Chondrocyte (in vitro differentiated cells): ENCODE measurements around the gene LRRC63. TPM values are rescaled to one million over a fixed set of nuclear protein-coding genes. Genes with fewer than 3 reads are reported as not detected.

Experiments used
- DNase-seq: peaks from one replicate; pipeline ENCODE4 v3.0.0; 2021; ENCODE audit warnings: mixed read lengths, low spot score
- H3K27ac Mint-ChIP-seq: one replicate; pipeline ENCODE4 v1.8.0; 2021; ENCODE audit warnings: mild to moderate bottlenecking, moderate library complexity, mixed read lengths; ENCODE audit not compliant: unreplicated experiment
- H3K27me3 Mint-ChIP-seq: 2 replicates; pipeline ENCODE4 v1.8.0; 2021; ENCODE audit warnings: low read depth, mixed read lengths
- H3K36me3 Mint-ChIP-seq: 2 replicates; pipeline ENCODE4 v1.8.0; 2021; ENCODE audit warnings: low read depth, mixed read lengths
- H3K4me1 Mint-ChIP-seq: 2 replicates; pipeline ENCODE4 v1.8.0; 2021; ENCODE audit warnings: low read depth, mild to moderate bottlenecking, mixed read lengths
- H3K4me3 Mint-ChIP-seq: one replicate; pipeline ENCODE4 v1.8.0; 2021; ENCODE audit warnings: mild to moderate bottlenecking, moderate library complexity, mixed read lengths; ENCODE audit not compliant: unreplicated experiment
- H3K9me3 Mint-ChIP-seq: 2 replicates; pipeline ENCODE4 v1.8.0; 2021; ENCODE audit warnings: low read depth, mixed read lengths
- total RNA-seq: library from RNA; stranded (reverse); gene quantifications from 3 replicates; pipeline ENCODE4 v1.2.1, GENCODE V29; 2021
- TF ChIP-seq, protein P1 (sequence below): fragments of 200-600 bp; sonication (generic); IDR thresholded peaks from 2 replicates; pipeline ENCODE4 v1.5.0; 2021; ENCODE audit warnings: antibody characterized with exemption, mild to moderate bottlenecking, moderate library complexity

The LRRC63 gene
- total RNA-seq, 1 donor from 2014 or later, result 0.15 TPM

DNA sequence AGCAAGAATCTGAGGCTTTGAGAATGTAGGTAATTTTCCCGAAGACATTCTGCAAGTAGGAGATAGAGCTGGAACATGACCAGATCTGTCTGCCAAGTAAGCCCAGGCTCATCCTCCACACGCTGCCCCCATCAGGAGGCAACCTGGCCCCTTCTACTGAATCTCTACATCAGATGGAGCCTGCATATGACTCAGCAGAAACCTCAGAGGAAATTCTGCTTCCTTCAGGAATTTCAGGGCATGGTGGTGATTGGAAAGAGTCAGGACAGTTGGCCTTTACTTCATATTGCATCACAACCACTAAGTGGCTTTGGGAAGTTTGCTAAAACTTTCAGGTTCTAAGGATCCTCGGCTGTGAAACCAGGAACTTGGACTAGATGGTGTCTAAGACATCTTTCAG, 85.2 kb downstream of the LRRC63 start:
- Mint-ChIP-seq H3K4me3 (no peak overlapping the region), H3K4me1 (peaks cover 48% of the 10 kb centered on the region), H3K36me3 (peaks cover 4% of the 10 kb centered on the region), H3K27ac (peak overlapping the region; percentile 99), H3K9me3 (peaks cover 25% of the 10 kb centered on the region), H3K27me3 (no peaks in the 10 kb centered on the region)
- DNase-seq, result no peak
- TF ChIP-seq, protein P1, sequence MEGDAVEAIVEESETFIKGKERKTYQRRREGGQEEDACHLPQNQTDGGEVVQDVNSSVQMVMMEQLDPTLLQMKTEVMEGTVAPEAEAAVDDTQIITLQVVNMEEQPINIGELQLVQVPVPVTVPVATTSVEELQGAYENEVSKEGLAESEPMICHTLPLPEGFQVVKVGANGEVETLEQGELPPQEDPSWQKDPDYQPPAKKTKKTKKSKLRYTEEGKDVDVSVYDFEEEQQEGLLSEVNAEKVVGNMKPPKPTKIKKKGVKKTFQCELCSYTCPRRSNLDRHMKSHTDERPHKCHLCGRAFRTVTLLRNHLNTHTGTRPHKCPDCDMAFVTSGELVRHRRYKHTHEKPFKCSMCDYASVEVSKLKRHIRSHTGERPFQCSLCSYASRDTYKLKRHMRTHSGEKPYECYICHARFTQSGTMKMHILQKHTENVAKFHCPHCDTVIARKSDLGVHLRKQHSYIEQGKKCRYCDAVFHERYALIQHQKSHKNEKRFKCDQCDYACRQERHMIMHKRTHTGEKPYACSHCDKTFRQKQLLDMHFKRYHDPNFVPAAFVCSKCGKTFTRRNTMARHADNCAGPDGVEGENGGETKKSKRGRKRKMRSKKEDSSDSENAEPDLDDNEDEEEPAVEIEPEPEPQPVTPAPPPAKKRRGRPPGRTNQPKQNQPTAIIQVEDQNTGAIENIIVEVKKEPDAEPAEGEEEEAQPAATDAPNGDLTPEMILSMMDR, result no peak

DNA sequence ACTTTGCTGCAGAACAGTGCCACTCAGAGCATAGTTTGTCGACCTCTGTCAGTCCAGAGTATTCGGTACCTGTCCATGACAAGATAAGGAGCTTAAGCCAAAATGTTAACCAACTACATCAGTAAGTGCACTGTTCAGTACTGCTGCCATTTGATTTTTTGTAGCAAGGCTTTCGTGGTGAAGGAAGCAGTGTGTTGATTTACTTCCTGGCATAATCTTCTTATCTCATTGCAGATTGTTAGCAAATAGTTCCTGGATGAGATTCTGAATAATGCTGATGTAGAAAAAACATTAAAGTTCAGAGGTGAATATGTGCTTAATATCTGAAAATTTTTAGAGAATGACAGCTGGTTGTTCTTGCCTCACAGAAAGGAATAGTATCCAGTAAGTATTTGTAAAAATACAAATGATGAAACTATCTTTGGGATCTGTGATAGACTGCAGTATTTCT, 85.7 kb downstream of the LRRC63 start:
- H3K9me3 Mint-ChIP-seq, result peaks cover 27% of the 10 kb centered on the region
- H3K27ac Mint-ChIP-seq, result peak overlapping the region; percentile 99
- no peaks in the 10 kb centered on the region for H3K27me3 Mint-ChIP-seq
- peaks cover 48% of the 10 kb centered on the region for H3K4me1 Mint-ChIP-seq
- no peak overlapping the region for H3K4me3 Mint-ChIP-seq
- no peak for DNase-seq
- TF ChIP-seq, protein P1, result no peak
- H3K36me3 Mint-ChIP-seq, result peaks cover 6% of the 10 kb centered on the region

DNA sequence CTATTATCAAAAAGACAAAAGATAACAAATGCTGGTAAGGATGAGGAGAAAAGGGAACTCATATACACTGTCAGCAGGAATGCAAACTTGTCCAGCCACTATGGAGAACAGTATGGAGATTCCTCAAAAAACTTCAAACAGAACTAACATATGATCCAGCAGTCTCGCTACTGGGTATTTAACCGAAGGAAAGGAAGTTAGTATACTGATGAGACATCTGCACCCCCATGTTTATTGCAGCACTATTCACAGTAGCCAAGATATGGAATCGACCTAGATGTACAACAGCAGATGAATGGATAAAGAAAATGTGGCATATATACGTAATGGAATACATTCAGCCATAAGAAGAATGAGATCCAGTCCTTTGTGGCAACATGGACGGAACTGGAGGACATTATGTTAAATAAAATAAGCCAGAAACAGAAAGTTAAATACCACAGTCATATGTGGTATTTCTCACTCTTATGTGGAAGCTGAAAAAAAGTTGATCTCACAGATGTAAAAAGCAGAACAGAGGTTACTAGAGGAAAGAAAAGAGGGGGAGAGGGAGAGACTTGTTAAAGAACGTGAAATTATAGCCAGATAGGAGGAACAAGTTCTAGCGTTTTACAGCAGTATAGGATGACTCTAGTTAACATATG, 92.1 kb downstream of the LRRC63 start:
- Mint-ChIP-seq H3K4me3 (no peak overlapping the region), H3K27me3 (no peaks in the 10 kb centered on the region), H3K9me3 (peaks cover 32% of the 10 kb centered on the region), H3K36me3 (peaks cover 9% of the 10 kb centered on the region), H3K27ac (no peak overlapping the region), H3K4me1 (peaks cover 16% of the 10 kb centered on the region)
- TF ChIP-seq, protein P1, result no peak
- DNase-seq, result no peak

DNA sequence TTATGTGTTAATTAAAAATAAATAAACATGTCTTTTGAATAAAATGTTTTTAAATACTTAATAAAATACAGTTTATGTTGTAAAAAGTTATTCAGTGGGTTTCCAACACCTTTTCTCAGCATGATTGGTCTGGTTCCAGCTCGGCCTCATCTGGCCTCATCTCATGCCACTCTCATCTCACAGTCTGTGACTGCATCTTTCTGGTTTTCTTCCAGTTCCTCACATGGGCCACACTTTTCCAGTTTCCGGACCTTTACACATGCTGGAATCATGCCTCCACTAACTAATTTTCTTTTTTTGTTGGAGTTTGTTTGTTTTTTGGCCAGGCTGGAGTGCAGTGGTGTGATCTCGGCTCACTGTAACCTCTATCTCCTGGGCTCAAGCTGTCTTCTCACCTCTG, 92.8 kb downstream of the LRRC63 start:
- Mint-ChIP-seq H3K4me3 (no peak overlapping the region), H3K4me1 (peaks cover 14% of the 10 kb centered on the region), H3K9me3 (peaks cover 27% of the 10 kb centered on the region), H3K27me3 (no peaks in the 10 kb centered on the region), H3K36me3 (peaks cover 7% of the 10 kb centered on the region), H3K27ac (no peak overlapping the region)
- no peak for DNase-seq
- TF ChIP-seq, protein P1, result no peak

DNA sequence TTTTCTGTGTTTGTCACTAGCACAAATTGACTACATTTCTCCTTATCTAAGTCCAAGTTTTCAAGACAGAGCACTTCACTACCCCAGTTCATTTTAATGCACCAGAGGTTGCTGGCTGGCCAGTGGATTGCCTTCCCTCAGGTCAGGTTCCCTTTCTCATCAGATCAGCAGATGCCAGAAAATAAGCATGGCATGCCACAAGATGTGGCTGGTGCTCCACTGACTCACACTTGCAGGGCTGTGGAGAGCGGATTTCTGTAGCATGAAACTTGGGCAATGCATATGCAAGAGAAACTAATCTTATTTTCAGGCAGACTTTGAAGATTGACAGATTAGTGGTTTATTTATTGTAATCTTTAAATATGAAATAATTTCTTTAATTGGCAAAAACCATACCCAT, 95.8 kb downstream of the LRRC63 start:
- no peak overlapping the region for H3K27ac Mint-ChIP-seq
- peaks cover 4% of the 10 kb centered on the region for H3K4me1 Mint-ChIP-seq
- H3K27me3 Mint-ChIP-seq, result no peaks in the 10 kb centered on the region
- no peak for DNase-seq
- TF ChIP-seq, protein P1, result no peak
- no peak overlapping the region for H3K4me3 Mint-ChIP-seq
- H3K9me3 Mint-ChIP-seq, result peaks cover 21% of the 10 kb centered on the region
- H3K36me3 Mint-ChIP-seq, result peaks cover 7% of the 10 kb centered on the region
